ENCODE results near the gene CD74.

DNA sequence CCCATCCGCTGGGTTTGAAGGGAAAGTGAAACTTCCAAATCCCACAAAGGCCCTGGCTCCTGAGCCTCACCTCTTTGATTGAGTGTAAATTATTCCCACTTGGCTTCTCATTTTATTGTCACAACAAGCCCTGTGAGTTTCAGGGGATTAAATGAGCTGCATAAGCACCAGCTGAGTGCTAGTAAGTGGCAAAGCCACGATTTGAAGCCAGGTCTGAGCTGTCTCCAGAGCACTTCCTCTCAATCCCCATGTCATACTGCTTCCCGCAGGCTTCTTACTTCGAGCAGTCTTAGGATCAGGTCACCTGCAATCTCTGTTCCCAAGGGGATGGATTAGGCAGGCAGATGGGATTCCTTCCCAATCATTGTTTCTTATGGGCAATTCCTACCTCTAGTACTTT, 18.9 kb upstream of the CD74 start:
- TF ChIP-seq, protein P1, sequence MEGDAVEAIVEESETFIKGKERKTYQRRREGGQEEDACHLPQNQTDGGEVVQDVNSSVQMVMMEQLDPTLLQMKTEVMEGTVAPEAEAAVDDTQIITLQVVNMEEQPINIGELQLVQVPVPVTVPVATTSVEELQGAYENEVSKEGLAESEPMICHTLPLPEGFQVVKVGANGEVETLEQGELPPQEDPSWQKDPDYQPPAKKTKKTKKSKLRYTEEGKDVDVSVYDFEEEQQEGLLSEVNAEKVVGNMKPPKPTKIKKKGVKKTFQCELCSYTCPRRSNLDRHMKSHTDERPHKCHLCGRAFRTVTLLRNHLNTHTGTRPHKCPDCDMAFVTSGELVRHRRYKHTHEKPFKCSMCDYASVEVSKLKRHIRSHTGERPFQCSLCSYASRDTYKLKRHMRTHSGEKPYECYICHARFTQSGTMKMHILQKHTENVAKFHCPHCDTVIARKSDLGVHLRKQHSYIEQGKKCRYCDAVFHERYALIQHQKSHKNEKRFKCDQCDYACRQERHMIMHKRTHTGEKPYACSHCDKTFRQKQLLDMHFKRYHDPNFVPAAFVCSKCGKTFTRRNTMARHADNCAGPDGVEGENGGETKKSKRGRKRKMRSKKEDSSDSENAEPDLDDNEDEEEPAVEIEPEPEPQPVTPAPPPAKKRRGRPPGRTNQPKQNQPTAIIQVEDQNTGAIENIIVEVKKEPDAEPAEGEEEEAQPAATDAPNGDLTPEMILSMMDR (IDR thresholded peaks at IDR 0.05 in 8 of 11, conservative IDR thresholded peaks at IDR 0.05 in 3 of 11) = no peak
- TF ChIP-seq POLR2AphosphoS5 (IDR thresholded peaks at IDR 0.05) (no peak), POLR2A (IDR thresholded peaks at IDR 0.05) (no peak)
